ENCODE results near the gene OR10R2.

- TF ChIP-seq CTCF (IDR thresholded peaks at IDR 0.05) (no peak), POLR2A (IDR thresholded peaks at IDR 0.05; ENCODE audit: low read depth) (no peak)
Measured at GRCh38 chr1:158461534-158461933, 10.5 kb upstream of the OR10R2 start, which contains the start of gene OR10K1.
